Uterus (tissue), 2 donors: ENCODE results near the gene ZDHHC14.

ENCODE experiments used
- CTCF ChIP-seq, 4 experiments: fragments of 200-600 bp in 2 of 4; fragments of 450-650 bp in 2 of 4; sonication (generic) in 2 of 4; IDR thresholded peaks; one replicate each; pipeline ENCODE4 v1.5.1; 2016 to 2019; ENCODE audit warnings: antibody characterized with exemption in 4 of 4, mild to moderate bottlenecking in 2 of 4, moderate library complexity in 1 of 4
- POLR2A ChIP-seq, 2 donors: fragments of 450-650 bp; IDR thresholded peaks; one replicate each; pipeline ENCODE4 v1.6.1; 2016; ENCODE audit warnings: antibody characterized with exemption in 2 of 2, mild to moderate bottlenecking in 1 of 2, moderate library complexity in 1 of 2

- peak in 3 of 4 experiments; percentile 12 to 29 (median 23) for TF ChIP-seq CTCF (IDR thresholded peaks at IDR 0.05)
- no peak for TF ChIP-seq POLR2A (IDR thresholded peaks at IDR 0.05)
These were observed 936 bp downstream of the ZDHHC14 start for GRCh38 chr6:157381631-157382621.
